AG04450 (cell line): ENCODE measurements around the gene LGI4. TPM values are rescaled to one million over a fixed set of nuclear protein-coding genes. Genes with fewer than 3 reads are reported as not detected.

Source experiments
- CTCF ChIA-PET: fragments of 300-600, 350-600 bp; formaldehyde crosslinking; extraction: SDS; loops from one replicate; lab custom pipeline; 2022; ENCODE audit warnings: antibody characterized with exemption, inconsistent platforms; lab: Charles Lee
- POLR2A ChIA-PET: fragments of 350-600 bp; formaldehyde crosslinking; extraction: SDS; loops from one replicate; lab custom pipeline; 2021; ENCODE audit warnings: antibody characterized with exemption, inconsistent platforms; lab: Yijun Ruan, JAX
- DNase-seq: peaks from one replicate; pipeline ENCODE4 v3.0.0-alpha.2; 2011; ENCODE audit warnings: low read depth, low spot score
- H3K27ac ChIP-seq: one replicate; pipeline ENCODE4 v1.5.1; 2012; ENCODE audit warnings: low read depth, low read length, control low read depth
- H3K27me3 ChIP-seq: one replicate; pipeline ENCODE4 v1.6.0; 2012; ENCODE audit warnings: low read length; ENCODE audit not compliant: control insufficient read depth, insufficient read depth
- H3K4me3 ChIP-seq: 2 replicates; pipeline ENCODE4 v1.5.1; 2011; ENCODE audit warnings: mild to moderate bottlenecking, low read depth, low read length, control low read depth
- H3K9me3 ChIP-seq: 2 replicates; pipeline ENCODE4 v1.5.1; 2012; ENCODE audit warnings: low read length; ENCODE audit not compliant: control insufficient read depth, insufficient read depth
- polyA plus RNA-seq: library from polyadenylated mRNA; depleted of rRNA; stranded (reverse); fragments of >200 nt; gene quantifications from 2 replicates; pipeline ENCODE4 v1.2.3, GENCODE V29; 2011
- TF ChIP-seq, protein P1 (sequence below): IDR thresholded peaks from 2 replicates; pipeline ENCODE4 v1.5.1; 2011; ENCODE audit warnings: low read depth, low read length, control low read depth, inconsistent platforms

The LGI4 gene
- polyA plus RNA-seq, 1 experiment, result 0.07 TPM

DNA sequence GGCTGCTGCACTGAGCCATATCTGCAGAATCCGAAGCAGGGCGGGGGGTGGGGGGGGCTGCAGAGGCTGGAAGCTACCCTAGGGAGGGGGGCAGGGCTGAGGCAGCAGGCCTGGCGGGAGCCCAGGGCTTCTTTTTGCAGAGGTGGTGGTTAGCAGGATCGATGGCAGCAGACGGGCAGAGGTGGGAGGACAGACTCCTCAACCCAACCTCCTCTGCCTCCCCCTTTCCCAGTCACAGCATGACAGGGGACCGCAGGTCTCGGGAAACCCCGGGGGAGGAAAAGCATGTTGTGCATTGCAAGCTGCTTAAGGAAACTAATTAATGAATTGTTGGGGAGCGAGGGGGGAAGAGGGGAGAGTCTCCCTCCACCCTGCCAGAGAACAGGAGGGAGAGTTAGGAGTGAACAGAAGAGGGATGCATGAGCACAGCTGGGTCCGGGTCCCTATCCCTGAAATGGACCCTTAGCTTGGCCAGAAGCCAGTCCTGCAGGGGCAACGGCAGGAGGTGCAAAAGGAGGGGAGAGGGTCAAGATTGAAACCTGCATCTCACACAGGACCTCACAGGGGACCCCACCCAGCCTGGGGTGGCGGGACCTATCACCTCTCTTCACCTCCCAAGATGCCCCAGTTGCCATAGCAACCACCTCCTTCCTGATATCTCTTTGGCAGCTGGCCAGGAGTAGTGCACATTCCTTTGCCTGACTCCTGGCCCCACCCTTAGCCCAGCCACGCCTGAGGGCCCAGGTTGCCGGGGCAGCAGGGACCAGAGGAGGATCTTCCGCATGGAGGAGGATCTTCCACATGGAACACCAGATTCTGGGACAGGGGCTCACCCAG lies 10.0 kb upstream of the LGI4 start:
- no peaks in the 10 kb centered on the region for H3K9me3 ChIP-seq
- TF ChIP-seq, protein P1, sequence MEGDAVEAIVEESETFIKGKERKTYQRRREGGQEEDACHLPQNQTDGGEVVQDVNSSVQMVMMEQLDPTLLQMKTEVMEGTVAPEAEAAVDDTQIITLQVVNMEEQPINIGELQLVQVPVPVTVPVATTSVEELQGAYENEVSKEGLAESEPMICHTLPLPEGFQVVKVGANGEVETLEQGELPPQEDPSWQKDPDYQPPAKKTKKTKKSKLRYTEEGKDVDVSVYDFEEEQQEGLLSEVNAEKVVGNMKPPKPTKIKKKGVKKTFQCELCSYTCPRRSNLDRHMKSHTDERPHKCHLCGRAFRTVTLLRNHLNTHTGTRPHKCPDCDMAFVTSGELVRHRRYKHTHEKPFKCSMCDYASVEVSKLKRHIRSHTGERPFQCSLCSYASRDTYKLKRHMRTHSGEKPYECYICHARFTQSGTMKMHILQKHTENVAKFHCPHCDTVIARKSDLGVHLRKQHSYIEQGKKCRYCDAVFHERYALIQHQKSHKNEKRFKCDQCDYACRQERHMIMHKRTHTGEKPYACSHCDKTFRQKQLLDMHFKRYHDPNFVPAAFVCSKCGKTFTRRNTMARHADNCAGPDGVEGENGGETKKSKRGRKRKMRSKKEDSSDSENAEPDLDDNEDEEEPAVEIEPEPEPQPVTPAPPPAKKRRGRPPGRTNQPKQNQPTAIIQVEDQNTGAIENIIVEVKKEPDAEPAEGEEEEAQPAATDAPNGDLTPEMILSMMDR, result no peak
- no peak for DNase-seq
- peaks cover 25% of the 10 kb centered on the region for H3K27me3 ChIP-seq
- no peak overlapping the region for H3K4me3 ChIP-seq
- ChIA-PET CTCF (interaction anchor here (0.9 to 1.6 kb wide), 4 partner anchors 9 to 101 kb away, joined by 4 to 8 read pairs (median 4); partner anchors contain the start of genes FXYD5 and LGI4), POLR2A (no interaction called here)
- H3K27ac ChIP-seq, result no peak overlapping the region

DNA sequence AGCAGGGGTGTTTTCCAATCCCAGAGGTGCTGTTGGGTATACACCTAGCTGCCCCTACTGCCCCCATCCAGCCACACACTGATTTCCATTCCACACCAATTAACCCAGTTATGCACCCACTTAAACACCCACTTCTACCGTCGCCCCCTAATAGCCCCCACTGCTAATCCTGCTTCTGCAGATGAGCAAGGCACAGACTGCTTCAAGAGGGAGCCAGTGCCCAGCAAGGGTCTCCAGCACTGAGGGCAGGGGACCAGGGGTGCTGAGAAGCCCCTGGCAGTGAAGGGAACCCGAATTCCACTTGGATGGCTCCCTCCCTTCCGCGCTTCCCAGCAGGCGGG lies 9.4 kb upstream of the LGI4 start:
- peaks cover 25% of the 10 kb centered on the region for H3K27me3 ChIP-seq
- no peak overlapping the region for H3K27ac ChIP-seq
- H3K4me3 ChIP-seq, result no peak overlapping the region
- DNase-seq, result no peak
- CTCF ChIA-PET, result interaction anchor here (0.6 to 3.4 kb wide), 3 partner anchors 28 to 77 kb away, joined by 4 to 31 read pairs (median 9); partner anchors contain the start of gene FXYD3
- TF ChIP-seq, protein P1, result no peak
- POLR2A ChIA-PET, result no interaction called here
- H3K9me3 ChIP-seq, result no peaks in the 10 kb centered on the region

DNA sequence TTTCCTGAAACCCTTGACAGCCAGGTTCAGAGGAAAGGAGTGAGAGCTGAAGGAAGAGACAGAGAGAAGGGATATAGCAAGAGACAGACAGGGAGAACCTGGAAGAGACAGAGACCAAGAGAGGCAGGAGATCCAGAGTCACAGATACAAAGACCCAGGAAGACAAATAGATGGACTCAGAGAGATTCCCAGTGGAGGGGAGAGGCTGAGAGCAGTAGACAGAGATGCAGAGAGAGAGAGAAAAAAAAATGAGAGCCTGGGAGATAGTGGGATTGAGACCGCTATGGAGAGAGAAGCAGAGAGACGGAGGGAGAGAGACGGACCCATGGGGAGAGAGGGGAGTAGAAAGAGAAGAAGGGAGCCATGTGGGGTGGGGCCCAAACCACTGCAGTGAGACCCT lies 9.0 kb upstream of the LGI4 start:
- ChIA-PET POLR2A (no interaction called here), CTCF (interaction anchor here (0.6 to 3.5 kb wide), 5 partner anchors 8 to 77 kb away, joined by 4 to 83 read pairs (median 9); partner anchors contain the start of genes FXYD3, FXYD5 and LGI4)
- H3K9me3 ChIP-seq, result no peaks in the 10 kb centered on the region
- no peak overlapping the region for H3K4me3 ChIP-seq
- peaks cover 25% of the 10 kb centered on the region for H3K27me3 ChIP-seq
- TF ChIP-seq, protein P1, result no peak
- H3K27ac ChIP-seq, result no peak overlapping the region
- DNase-seq, result no peak

DNA sequence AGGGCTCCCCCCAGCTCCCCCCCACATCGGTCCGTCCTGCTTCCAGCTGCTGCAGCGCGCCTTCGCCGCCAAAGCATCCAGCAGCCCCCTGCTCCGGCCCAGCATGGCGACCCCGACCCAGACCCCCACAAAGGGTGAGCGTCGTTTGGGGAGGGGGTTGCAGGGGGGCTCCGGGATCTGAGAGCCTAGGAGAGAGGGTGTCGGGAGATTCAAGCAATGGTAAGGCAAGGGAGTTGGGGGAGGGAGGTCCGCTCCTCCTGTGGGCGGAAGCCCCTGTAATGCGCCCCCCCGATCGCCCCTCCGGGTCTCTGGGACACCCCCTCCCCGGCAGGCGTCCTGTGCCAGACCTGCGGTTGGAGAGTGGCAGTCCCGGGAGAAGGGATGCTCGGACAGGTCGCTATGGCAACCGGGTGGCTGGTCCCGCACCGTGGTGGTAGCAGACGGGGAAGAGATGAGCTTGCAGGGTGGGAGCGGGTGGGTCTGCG lies 8.4 kb upstream of the LGI4 start, which contains the start of gene FXYD7:
TSS of gene FXYD7 (plus strand) at position 25 of the 485 bp plus-strand sequence. CDS start at position 104, 79 bp downstream.
- H3K27ac ChIP-seq, result no peak within 1 kb of the TSS
- no peak for DNase-seq
- H3K27me3 ChIP-seq, result peaks cover 25% of the 10 kb centered on the region
- TF ChIP-seq, protein P1, result no peak
- ChIA-PET POLR2A (no interaction called here), CTCF (interaction anchor here (0.6 to 3.5 kb wide), 9 partner anchors 8 to 101 kb away, joined by 3 to 83 read pairs (median 6); partner anchors contain the start of genes FXYD3, FXYD5 and LGI4)
- H3K4me3 ChIP-seq, result no peak within 1 kb of the TSS
- H3K9me3 ChIP-seq, result no peaks in the 10 kb centered on the region
